CD4-positive, alpha-beta T cell treated with Interleukin-2 at 100 ng/mL for 4 hours (primary cell): ENCODE measurements around the gene SLC35D2.
"Not testable (repeated sequence)": the region's sequence is repeated elsewhere in the genome, so short reads cannot be mapped to it uniquely, and the experiment has no call there.

Experiments
- DNase-seq: peaks from one replicate; pipeline ENCODE4 v3.0.0-alpha.2; 2020; ENCODE audit warnings: low spot score

SLC35D2 gene

DNA sequence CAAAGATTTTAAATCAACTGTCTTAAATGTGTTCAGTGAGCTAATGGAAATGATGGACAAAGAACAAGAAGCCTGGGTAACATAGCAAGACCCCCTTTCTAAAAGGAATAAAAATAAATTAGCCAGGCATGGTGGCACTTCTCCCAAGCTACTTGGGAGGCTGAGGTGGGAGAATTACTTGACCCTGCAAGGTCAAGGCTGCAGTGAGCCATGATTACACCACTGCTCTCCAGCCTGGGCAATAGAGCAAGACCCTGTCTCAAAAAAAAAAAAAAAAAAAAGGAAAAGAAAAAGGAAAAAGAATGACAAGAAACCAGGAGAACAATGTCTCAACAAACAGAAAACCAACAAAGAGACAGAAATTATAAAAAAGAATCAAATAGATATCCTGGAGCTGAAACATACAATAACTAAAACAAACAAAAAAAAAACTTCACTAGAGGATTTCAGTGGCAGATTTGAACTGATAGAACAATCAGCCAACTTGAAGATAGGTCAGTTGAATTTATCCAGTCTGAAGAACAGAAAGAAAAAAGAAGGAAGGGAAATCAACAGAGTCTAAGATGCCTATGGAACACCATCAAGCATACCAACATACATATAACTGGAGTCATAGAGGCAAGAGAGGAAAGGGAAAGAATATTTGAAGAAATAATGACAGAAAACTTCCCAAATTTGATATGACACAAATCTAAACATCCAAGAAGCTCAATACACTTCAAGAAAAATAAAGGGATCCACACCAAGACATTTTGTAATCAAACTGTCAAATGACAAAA is 16.8 kb upstream of the SLC35D2 start:
- no peak for DNase-seq

- no peak for DNase-seq
Measured at GRCh38 chr9:96399325-96399633, 15.8 kb upstream of the SLC35D2 start.

- DNase-seq = peak; percentile 29
Measured at GRCh38 chr9:96398582-96399324, 15.2 kb upstream of the SLC35D2 start.

DNA sequence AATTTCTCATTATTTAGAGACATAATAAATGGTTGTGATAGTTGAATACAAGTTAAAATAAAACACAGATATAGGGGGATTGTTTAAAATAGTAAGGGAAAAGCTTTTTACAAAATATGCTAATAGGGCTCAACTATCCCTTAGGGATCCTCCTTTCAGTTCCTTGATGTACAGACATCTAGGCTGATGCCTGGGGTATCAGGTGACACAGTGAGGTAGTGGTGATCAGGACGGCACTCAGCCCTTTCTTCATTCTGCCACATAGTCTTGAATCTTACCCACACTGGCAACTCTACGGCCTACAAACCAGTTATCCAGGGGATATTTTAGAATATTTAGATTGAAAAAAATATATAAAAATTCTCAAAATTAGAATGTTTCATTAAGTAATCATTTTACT is 12.5 kb upstream of the SLC35D2 start:
- no peak for DNase-seq

GRCh38 chr9:96394832-96395496 is 11.5 kb upstream of the SLC35D2 start:
- no peak for DNase-seq

DNA sequence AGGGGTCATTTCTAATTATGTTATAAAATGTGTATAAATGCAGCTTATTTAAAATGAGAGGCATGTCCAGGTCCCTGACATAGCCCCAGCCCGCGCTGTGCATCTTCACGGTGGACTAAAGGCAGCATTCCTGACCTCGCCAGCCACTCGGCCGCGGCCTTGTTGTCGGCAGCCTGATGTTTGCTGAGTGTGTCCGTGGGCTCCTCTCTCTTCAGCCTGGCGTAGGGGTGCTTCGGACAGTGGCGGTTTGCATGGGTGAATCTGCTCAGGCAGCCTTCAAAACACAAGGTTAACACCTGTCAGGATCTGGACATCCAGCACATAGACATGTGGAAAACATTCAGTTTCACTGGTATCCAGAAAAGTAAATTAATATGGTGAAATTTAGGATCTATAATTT is 8.8 kb upstream of the SLC35D2 start:
- no peak for DNase-seq

- DNase-seq = no peak
Measured at GRCh38 chr9:96391021-96391765, 7.7 kb upstream of the SLC35D2 start.

DNA sequence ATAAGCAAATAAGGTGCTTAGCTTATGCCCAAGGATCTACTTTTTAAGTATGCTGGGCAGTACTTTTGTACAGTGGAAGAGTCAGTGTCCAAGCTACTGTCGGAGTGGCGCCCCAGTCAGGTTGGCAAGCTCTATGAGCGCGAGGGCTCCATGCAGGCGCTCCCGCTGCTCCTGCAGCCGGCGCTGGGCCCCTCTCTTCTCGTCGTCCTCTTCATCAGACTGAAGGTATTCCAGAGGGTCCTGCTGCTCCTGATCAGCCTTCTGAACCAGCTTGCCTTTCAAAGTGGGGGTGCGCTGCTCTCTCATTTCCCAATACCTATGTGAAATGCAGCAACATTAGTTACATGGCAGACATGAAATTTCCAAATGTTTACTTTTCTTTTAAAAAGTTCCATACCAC is 4.6 kb upstream of the SLC35D2 start:
- DNase-seq = no peak

DNA sequence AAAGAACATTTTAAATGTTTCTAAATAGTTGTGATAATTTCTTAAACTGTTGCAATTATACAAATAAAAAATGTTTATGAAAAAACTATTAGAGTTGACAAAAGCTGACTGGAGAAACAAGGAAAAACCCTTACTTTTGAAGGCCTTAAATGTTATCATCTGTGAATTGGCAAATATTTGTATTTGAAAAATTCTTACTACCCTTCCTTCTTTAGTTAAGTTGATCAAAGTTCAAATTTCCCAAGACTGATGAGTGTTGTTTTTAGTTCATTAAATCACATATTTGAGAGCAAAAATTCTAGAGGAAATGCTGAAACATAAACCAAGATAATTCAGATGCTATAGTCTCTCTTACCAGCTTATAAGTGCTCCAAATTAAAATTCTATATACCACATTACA is 2.6 kb upstream of the SLC35D2 start:
- DNase-seq = no peak

DNA sequence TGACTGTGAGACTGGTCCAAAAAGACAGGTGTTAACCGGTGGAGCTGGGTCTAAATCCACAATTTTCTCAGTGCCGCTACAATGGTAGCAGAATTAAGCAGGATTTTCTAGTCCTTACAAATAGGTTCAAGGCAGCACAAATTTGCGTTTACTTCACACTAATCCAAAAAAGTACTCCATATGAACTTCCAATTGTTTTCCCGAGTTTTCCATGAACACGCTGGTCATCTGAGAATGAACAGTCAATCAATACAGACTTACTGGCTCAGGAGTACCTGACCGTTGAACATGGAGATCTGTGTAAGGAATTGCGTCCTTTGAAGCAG is 709 bp downstream of the SLC35D2 start:
- DNase-seq = no peak

DNA sequence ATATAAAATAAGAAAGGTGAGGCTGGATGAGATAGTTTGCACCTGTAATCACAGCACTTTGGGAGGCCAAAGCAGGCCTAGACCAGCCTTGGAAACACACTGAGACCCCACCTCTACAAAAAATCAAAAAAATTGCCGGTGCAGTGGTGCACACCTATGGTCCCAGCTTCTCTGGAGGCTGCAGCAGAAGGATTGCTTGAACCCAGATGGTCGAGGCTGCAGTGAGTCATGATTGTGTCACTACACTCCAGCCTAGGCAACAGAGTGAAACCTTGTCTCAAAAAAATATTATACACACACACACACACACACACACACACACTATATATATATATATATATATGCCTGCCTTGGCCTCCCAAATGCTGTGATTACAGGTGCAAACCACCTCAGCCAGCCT is 1.3 kb downstream of the SLC35D2 start:
- peak; percentile 33 for DNase-seq

DNA sequence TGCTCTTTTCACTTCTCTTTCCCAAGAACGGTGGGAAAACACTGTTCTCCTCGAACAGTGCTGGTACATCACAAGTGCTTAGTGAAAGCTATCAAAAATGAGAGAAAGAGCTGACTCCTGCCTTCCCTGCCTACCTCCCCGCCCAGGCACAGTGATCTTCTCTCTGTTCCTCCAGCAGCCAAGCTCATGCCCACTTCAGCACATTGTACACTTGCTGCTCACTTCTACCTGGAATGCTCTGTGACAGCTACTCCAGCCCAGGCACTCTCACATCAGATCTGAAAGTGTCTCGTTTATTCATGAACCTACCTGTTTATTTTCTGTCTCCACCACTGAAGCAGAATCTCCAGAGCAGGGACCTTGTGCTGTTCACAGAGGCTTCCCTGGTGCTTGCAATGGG is 1.8 kb downstream of the SLC35D2 start:
- DNase-seq = no peak

- DNase-seq = no peak
Measured at GRCh38 chr9:96381125-96381524, 2.4 kb downstream of the SLC35D2 start.

GRCh38 chr9:96379461-96379860 is 4.0 kb downstream of the SLC35D2 start:
- no peak for DNase-seq

DNA sequence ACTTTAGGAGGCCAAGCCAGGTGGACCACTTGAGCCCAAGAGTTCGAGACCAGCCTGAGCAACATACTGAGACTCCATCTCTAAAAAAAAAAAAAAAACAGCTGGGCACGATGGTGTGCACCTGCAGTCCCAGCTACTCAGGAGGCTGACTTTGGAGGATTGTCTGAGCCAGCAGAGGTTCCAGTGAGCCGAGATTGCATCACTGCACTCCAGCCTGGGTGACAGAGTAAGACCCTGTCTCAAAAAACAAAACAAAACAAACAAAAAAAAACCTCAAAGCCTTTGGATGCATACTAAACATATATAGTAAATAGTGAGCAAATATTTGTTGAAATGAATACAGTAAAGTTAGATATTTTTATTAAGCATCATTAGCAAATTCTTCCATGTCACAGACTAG is 5.3 kb downstream of the SLC35D2 start:
- no peak for DNase-seq

DNA sequence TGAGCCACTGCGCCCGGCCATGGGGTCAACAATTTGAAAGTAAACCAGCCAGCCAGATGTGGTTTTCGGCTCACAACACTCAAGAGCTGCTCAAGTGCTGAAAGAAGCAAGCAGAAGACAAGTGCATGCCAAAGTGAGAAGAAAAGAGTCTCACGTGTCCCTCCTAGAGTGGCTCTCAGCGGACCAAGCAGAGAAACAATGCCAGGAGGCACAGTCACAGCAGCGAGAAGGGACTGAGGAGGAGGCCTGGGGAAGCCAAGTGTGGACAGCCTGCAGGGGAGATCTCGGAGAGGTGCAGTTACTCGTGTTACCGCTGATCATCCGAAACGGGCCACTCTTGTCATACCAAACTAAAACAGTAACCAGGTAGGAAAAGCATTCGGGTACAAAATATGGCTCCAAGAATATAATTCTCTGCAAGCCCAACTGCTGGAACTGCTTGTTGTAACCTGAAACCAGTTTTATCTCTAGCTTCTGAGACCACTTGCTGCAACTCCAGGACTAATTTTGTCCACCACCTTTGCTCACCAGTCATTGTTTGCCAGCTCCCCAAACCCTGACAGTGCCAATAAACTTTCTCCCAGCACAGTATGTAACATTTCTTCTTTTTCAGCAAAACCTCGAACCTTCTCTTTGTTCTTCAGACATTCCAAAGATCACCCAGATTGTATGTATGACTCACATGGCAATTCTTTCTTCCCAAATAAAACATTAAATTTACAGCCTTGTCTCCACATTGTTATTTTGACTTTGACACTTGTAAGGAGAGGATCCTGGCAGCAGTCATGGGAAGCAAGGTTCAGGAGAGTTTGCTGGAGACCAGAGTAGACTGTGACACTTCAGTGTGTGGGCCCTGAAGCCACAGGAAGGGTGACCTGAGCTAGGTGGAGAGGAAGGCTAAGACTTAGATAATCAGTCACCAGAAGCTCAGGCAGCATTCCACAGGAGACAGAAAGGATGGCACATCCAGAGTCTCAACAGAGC is 6.3 kb downstream of the SLC35D2 start:
- DNase-seq = no peak

DNA sequence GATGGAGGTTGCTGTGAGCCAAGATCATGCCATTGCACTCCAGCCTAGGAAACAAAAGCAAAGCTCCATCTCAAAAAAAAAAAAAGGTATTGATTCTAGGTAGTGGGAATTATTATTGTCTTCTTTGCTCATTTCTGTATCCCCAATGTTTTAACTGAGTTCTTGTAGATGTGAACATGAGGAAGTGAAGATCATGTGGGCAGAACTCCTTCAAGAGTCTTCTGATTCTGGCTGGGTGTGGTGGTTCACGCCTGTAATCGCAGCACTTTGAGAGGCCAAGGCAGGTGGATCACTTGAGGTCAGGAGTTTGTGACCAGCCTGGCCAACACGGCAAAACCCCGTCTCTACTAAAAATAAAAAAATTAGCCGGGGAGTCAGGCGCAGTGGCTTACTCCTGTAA is 8.0 kb downstream of the SLC35D2 start:
- not testable (repeated sequence) for DNase-seq

GRCh38 chr9:96367943-96368342 is 15.6 kb downstream of the SLC35D2 start:
- DNase-seq = no peak

DNA sequence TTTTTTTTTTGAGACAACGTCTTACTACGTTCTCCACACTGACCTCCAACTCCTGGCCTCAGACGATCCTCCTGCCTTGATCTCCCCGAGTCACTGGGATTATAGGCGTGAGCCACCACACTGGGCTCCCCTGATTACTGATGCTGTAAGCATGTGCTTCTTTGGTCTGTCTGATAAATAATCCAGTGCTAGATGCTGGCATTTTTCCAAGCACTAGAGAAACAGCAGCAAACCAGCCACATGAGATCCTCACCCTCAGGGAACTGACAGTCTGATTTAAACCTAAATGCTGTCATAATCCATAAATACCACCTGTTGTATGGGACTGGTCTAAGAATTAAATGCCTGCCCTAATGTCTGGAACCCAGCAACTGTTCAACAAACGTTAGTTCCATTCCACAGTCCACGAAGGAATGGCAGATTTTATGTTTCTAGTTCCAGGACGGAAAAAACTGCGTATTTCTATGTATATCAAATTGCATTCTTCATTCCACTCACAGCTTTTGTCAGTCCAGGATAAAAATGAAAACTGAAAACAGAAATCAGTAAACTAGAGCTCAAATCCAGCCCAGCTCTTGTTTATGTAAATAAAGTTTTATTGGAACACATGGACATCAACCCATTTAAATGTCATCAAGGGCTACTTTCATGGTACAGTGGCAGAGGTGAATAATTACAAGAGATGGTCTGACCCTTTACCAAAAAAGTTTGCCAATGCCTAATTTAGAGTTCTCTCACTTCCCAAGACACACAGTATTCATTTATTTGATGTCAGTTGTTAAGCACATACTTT is 20.1 kb downstream of the SLC35D2 start:
- DNase-seq = no peak

DNA sequence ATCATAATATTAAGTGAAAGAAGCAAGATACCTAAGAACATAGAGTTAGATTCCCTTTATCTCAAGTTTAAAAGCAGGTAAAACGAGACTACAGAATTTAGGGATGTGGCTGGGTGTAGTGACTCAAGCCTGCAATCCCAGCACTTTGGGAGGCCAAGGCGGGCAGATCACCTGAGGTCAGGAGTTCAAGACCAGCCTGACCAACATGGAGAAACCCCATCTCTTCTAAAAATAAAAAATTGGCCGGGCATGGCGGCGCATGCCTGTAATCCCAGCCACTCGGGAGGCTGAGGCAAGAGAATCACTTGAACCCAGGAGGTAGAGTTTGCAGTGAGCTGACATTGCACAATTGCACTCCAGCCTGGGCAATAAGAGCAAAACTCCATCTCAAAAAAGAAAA is 21.4 kb downstream of the SLC35D2 start:
- DNase-seq = not testable (repeated sequence)

DNA sequence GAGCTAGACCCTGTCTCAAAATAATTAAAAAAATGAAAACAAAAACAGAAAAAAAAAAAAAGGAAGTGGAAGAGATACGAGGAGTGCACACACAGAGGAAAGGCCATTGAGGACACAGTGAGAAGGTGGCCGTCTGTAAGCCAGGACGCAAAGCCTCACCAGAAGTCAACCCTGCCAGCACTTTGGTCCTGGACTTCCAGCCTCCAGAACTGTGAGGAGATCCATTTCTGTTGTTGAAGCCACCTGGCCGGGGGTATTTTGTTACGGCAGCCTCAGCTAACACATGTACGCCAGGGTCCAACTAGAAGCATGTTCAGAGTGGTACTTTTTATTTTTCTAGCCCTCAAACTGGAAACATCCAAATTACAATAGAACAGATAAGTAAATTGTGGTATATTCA is 21.8 kb downstream of the SLC35D2 start:
- DNase-seq = no peak
